SU-DHL-6 (cell line): Measurements from ENCODE around the gene MGAT5.

Experiments
- H2AFZ ChIP-seq: fragments of 200-600 bp; sonication (generic); 2 replicates; pipeline ENCODE4 v1.6.1; 2014; ENCODE audit warnings: low read depth, mild to moderate bottlenecking, moderate library complexity, mixed read lengths, antibody characterized with exemption, low read length; ENCODE audit not compliant: severe bottlenecking
- H3F3A ChIP-seq: fragments of 200-600 bp; shearing (Covaris generic); 2 replicates; pipeline ENCODE4 v1.6.0; 2016; ENCODE audit warnings: antibody characterized with exemption, mild to moderate bottlenecking; ENCODE audit not compliant: insufficient read depth
- H3K27ac ChIP-seq: fragments of 200-600 bp; sonication (generic); 2 replicates; pipeline ENCODE4 v1.5.1; 2016; ENCODE audit warnings: low read depth, mild to moderate bottlenecking, low read length, moderate library complexity, mixed read lengths
- H3K27me3 ChIP-seq: fragments of 200-600 bp; sonication (generic), shearing (Covaris generic); 2 replicates; pipeline ENCODE4 v1.6.0; 2014; ENCODE audit warnings: mild to moderate bottlenecking, low read length
- H3K36me3 ChIP-seq: fragments of 200-600 bp; sonication (generic); 2 replicates; pipeline ENCODE4 v1.6.1; 2014; ENCODE audit warnings: mild to moderate bottlenecking, low read length, mixed read lengths
- H3K4me2 ChIP-seq: fragments of 300-600, 200-600 bp; shearing (Covaris generic), sonication (generic); 2 replicates; pipeline ENCODE4 v1.6.0; 2014; ENCODE audit warnings: low read length, low read depth, mild to moderate bottlenecking; ENCODE audit not compliant: poor library complexity, severe bottlenecking
- H3K4me3 ChIP-seq: fragments of 200-600 bp; sonication (generic); 2 replicates; pipeline ENCODE4 v1.5.1; 2014; ENCODE audit warnings: antibody characterized with exemption, low read length, mild to moderate bottlenecking, mixed read lengths; ENCODE audit not compliant: insufficient read depth, poor library complexity, severe bottlenecking
- H3K79me2 ChIP-seq: fragments of 200-600 bp; sonication (generic); 2 replicates; pipeline ENCODE4 v1.6.1; 2014; ENCODE audit warnings: mild to moderate bottlenecking, low read length, moderate library complexity; ENCODE audit not compliant: insufficient read depth
- H3K9ac ChIP-seq: fragments of 200-600 bp; sonication (generic); 2 replicates; pipeline ENCODE4 v1.7.0; 2014; ENCODE audit warnings: mild to moderate bottlenecking, low read length
- H3K9me2 ChIP-seq: fragments of 200-600 bp; sonication (generic); replicated peaks from 2 replicates; pipeline ENCODE4 v1.6.1; 2014; ENCODE audit warnings: low read length; ENCODE audit not compliant: insufficient read depth
- H3K9me3 ChIP-seq: fragments of 200-600 bp; sonication (generic); 2 replicates; pipeline ENCODE4 v1.6.1; 2014; ENCODE audit warnings: low read length, mixed read lengths; ENCODE audit not compliant: insufficient read depth
- H4K20me1 ChIP-seq: fragments of 200-600 bp; sonication (generic); 2 replicates; pipeline ENCODE4 v1.6.1; 2014; ENCODE audit warnings: low read depth, mild to moderate bottlenecking, antibody characterized with exemption, low read length, moderate library complexity, mixed read lengths
- CTCF ChIP-seq: fragments of 200-600 bp; sonication (generic); IDR thresholded peaks from one replicate; pipeline ENCODE4 v1.5.1; 2017; ENCODE audit warnings: antibody characterized with exemption, mild to moderate bottlenecking, low read length, moderate library complexity; ENCODE audit not compliant: insufficient read depth, poor library complexity, severe bottlenecking
- EZH2phosphoT487 ChIP-seq: fragments of 200-600 bp; sonication (generic), shearing (Covaris generic); conservative IDR thresholded peaks from 2 replicates; pipeline ENCODE4 v1.6.1; 2018; ENCODE audit warnings: mild to moderate bottlenecking, antibody characterized with exemption, low read length, moderate library complexity, mixed read lengths

The MGAT5 gene

DNA sequence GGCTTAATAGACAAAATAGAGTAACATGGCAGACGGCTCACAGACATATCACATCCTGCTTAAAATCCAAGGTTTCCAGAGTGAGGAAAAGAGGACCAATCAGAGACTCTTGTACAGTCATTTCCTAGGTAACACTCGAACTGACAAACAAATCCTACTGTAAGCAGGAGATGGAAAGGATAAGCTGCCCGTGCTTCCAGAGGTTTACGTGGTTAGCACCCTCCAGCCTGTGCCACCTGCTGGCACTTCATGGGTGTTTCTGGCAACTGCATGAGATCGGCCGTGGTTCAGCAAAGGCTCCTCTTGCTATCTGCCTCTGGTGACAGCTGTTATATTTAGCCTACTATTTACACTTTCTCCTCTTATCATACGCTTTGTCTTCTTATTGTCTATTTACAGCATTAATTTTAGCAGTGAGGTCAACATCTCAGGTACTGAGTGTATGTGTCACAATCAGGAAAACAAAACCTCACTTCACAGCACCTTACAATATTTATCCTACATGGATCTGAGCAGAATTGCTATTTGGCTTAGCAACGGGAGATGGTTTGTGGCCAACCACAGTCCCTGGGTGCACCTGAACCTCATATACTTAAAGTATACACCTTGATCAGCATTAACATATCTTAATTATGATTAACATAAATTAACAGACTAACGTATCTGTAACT, 238.0 kb downstream of the MGAT5 start:
- H3K9me3 ChIP-seq, result no peaks in the 10 kb centered on the region
- H2AFZ ChIP-seq, result no peak overlapping the region
- no peaks in the 10 kb centered on the region for H3K9me2 ChIP-seq
- TF ChIP-seq EZH2phosphoT487 (no peak), CTCF (no peak)
- no peaks in the 10 kb centered on the region for H3K27me3 ChIP-seq
- no peaks in the 10 kb centered on the region for H3K79me2 ChIP-seq
- no peak overlapping the region for H3K4me3 ChIP-seq
- H3K27ac ChIP-seq, result no peak overlapping the region
- H3F3A ChIP-seq, result no peaks in the 10 kb centered on the region
- no peak overlapping the region for H3K4me2 ChIP-seq
- no peaks in the 10 kb centered on the region for H3K36me3 ChIP-seq
- H4K20me1 ChIP-seq, result no peaks in the 10 kb centered on the region
- no peak overlapping the region for H3K9ac ChIP-seq

DNA sequence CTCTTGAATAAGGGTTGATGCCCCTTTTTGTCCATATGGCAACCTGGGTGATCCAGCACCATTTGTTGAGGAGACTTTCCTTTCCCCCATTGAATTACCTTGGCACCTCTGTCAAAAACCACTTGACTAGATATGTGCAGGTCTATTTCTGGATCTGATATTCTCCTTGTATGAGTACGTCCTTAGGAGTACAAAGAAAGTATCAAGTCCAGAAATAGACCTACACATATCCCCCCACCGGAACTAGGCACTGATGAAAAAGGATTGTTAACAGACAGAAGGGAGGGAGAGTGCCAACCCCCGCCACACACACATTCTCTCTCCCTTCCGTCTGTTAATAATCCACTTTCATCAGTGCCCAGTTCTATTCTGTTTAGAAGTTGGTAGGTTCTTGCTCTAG, 239.9 kb downstream of the MGAT5 start:
- no peaks in the 10 kb centered on the region for H3K27me3 ChIP-seq
- H4K20me1 ChIP-seq, result no peaks in the 10 kb centered on the region
- TF ChIP-seq CTCF, result no peak
- no peak for TF ChIP-seq EZH2phosphoT487
- no peak overlapping the region for H3K4me3 ChIP-seq
- no peaks in the 10 kb centered on the region for H3K36me3 ChIP-seq
- H2AFZ ChIP-seq, result no peak overlapping the region
- H3K27ac ChIP-seq, result no peak overlapping the region
- H3K9ac ChIP-seq, result no peak overlapping the region
- no peaks in the 10 kb centered on the region for H3F3A ChIP-seq
- no peaks in the 10 kb centered on the region for H3K9me3 ChIP-seq
- H3K9me2 ChIP-seq, result no peaks in the 10 kb centered on the region
- no peak overlapping the region for H3K4me2 ChIP-seq
- no peaks in the 10 kb centered on the region for H3K79me2 ChIP-seq

DNA sequence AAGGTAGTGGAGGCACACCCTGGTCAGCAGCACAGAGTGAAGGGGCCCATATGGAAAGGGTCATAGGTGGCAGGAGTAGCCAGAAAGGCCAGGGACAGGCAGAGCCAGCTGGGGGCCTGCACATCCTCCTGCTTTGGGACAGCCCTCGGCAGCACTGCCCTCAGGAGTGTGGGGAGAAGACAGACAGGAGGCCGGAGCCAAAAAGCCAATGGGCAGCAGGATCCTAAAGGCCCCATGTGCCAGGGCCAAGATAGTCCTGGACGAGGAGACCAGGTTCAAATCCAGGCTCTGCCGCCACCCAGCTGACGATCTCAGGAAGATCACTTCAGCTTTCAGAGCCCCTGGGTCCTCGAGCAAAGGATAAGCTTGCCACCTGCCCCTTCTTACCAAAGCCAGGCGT, 244.8 kb downstream of the MGAT5 start:
- no peak overlapping the region for H2AFZ ChIP-seq
- H3K79me2 ChIP-seq, result no peaks in the 10 kb centered on the region
- H3K4me2 ChIP-seq, result no peak overlapping the region
- H3K36me3 ChIP-seq, result no peaks in the 10 kb centered on the region
- no peaks in the 10 kb centered on the region for H3K9me3 ChIP-seq
- H3K4me3 ChIP-seq, result no peak overlapping the region
- no peaks in the 10 kb centered on the region for H4K20me1 ChIP-seq
- H3K27me3 ChIP-seq, result no peaks in the 10 kb centered on the region
- no peaks in the 10 kb centered on the region for H3K9me2 ChIP-seq
- TF ChIP-seq EZH2phosphoT487 (no peak), CTCF (no peak)
- no peak overlapping the region for H3K9ac ChIP-seq
- no peak overlapping the region for H3K27ac ChIP-seq
- no peaks in the 10 kb centered on the region for H3F3A ChIP-seq
